ENCODE results near the gene TMEM175.
"Not testable (repeated sequence)": the region's sequence is repeated elsewhere in the genome, so short reads cannot be mapped to it uniquely, and the experiment has no call there.

Gene TMEM175

GRCh38 chr4:914531-914930 lies 17.7 kb upstream of the TMEM175 start:
- DNase-seq (ENCODE audit: extremely low read depth, low read depth) = no peak
- no peak overlapping the region for H3K4me3 ChIP-seq (replicated peaks; ENCODE audit: low read depth, low read length)
- no peak for TF ChIP-seq CTCF (IDR thresholded peaks at IDR 0.05; ENCODE audit: low read depth, low read length, missing control alignments)

GRCh38 chr4:915041-915474 lies 17.2 kb upstream of the TMEM175 start:
- no peak for TF ChIP-seq CTCF (IDR thresholded peaks at IDR 0.05; ENCODE audit: low read depth, low read length, missing control alignments)
- no peak for DNase-seq (ENCODE audit: extremely low read depth, low read depth)
- H3K4me3 ChIP-seq (replicated peaks; ENCODE audit: low read depth, low read length) = no peak overlapping the region

GRCh38 chr4:915595-915994 lies 16.7 kb upstream of the TMEM175 start:
- TF ChIP-seq CTCF (IDR thresholded peaks at IDR 0.05; ENCODE audit: low read depth, low read length, missing control alignments) = no peak
- H3K4me3 ChIP-seq (replicated peaks; ENCODE audit: low read depth, low read length) = no peak overlapping the region
- no peak for DNase-seq (ENCODE audit: extremely low read depth, low read depth)

- TF ChIP-seq CTCF (IDR thresholded peaks at IDR 0.05; ENCODE audit: low read depth, low read length, missing control alignments) = no peak
Measured at GRCh38 chr4:917466-917865, 14.8 kb upstream of the TMEM175 start.

GRCh38 chr4:917992-918391 lies 14.3 kb upstream of the TMEM175 start:
- H3K4me3 ChIP-seq (replicated peaks; ENCODE audit: low read depth, low read length) = no peak overlapping the region
- no peak for DNase-seq (ENCODE audit: extremely low read depth, low read depth)
- no peak for TF ChIP-seq CTCF (IDR thresholded peaks at IDR 0.05; ENCODE audit: low read depth, low read length, missing control alignments)

More at GRCh38 chr4:917466-917865, 14.8 kb upstream of the TMEM175 start:
- no peak for DNase-seq (ENCODE audit: extremely low read depth, low read depth)
- no peak overlapping the region for H3K4me3 ChIP-seq (replicated peaks; ENCODE audit: low read depth, low read length)

- not testable (repeated sequence) for DNase-seq (ENCODE audit: extremely low read depth, low read depth)
Measured at GRCh38 chr4:918591-918990, 13.7 kb upstream of the TMEM175 start.

GRCh38 chr4:919004-919680 lies 13.1 kb upstream of the TMEM175 start:
- not testable (repeated sequence) for DNase-seq (ENCODE audit: extremely low read depth, low read depth); H3K4me3 ChIP-seq (replicated peaks; ENCODE audit: low read depth, low read length)

More at GRCh38 chr4:918591-918990, 13.7 kb upstream of the TMEM175 start:
- not testable (repeated sequence) for H3K4me3 ChIP-seq (replicated peaks; ENCODE audit: low read depth, low read length)

- no peak for DNase-seq (ENCODE audit: extremely low read depth, low read depth)
- H3K4me3 ChIP-seq (replicated peaks; ENCODE audit: low read depth, low read length) = no peak overlapping the region
- TF ChIP-seq CTCF (IDR thresholded peaks at IDR 0.05; ENCODE audit: low read depth, low read length, missing control alignments) = no peak
Measured at GRCh38 chr4:921830-922331, 10.4 kb upstream of the TMEM175 start.

All from HFF-Myc (cell line).